IMR-90 (cell line): ENCODE data around the gene ATG2A. TPM values are rescaled to one million over a fixed set of nuclear protein-coding genes. Genes with fewer than 3 reads are reported as not detected.
A peak's percentile ranks its signal among the peaks of the same experiment; 100 is the strongest.

Experiments
- ATAC-seq: fragments of 200-7000 bp; cut with Tn5 transposase; 2 replicates; pipeline ENCODE4 v1.9.1; 2020; ENCODE audit warnings: low read depth, mild to moderate bottlenecking, moderate library complexity
- BruUV-seq: library from RNA; stranded (reverse); fragments of 400-500 nt; replicated peaks from 2 replicates; lab custom pipeline; 2021; lab: Mats Ljungman, UMichigan
- CTCF ChIA-PET: fragments of 300-600 bp; formaldehyde crosslinking; extraction: SDS; loops from one replicate; lab custom pipeline; 2021; ENCODE audit warnings: antibody characterized with exemption; lab: Yijun Ruan, JAX
- POLR2A ChIA-PET: fragments of 300-600 bp; sonication (Branson Sonifier 250); formaldehyde crosslinking; loops from one replicate; lab custom pipeline; 2022; ENCODE audit warnings: antibody characterized with exemption; ENCODE audit not compliant: unreplicated experiment; lab: Charles Lee
- DNase-seq: peaks from one replicate; pipeline ENCODE4 v3.0.0; 2013
- H2AFZ ChIP-seq: replicated peaks from 2 replicates; pipeline ENCODE3; 2013; ENCODE audit warnings: low read length, mild to moderate bottlenecking; ENCODE audit not compliant: poor library complexity
- H2AK5ac ChIP-seq: 2 replicates; pipeline ENCODE4 v1.6.1; 2013; ENCODE audit warnings: low read depth, low read length, inconsistent platforms
- H2AK9ac ChIP-seq: replicated peaks from 2 replicates; pipeline ENCODE3; 2013; ENCODE audit warnings: mild to moderate bottlenecking, low read depth, low read length, moderate library complexity; ENCODE audit not compliant: poor library complexity
- H2BK120ac ChIP-seq: 2 replicates; pipeline ENCODE4 v1.6.1; 2013; ENCODE audit warnings: low read depth, low read length, inconsistent platforms
- H2BK15ac ChIP-seq: 3 replicates; pipeline ENCODE4 v1.6.1; 2013; ENCODE audit warnings: low read depth, low read length, inconsistent platforms
- H2BK20ac ChIP-seq: 2 replicates; pipeline ENCODE4 v1.6.1; 2013; ENCODE audit warnings: low read depth, mild to moderate bottlenecking, inconsistent platforms, low read length, moderate library complexity
- H2BK5ac ChIP-seq: 2 replicates; pipeline ENCODE4 v1.6.1; 2013; ENCODE audit warnings: mild to moderate bottlenecking, low read depth, low read length, inconsistent platforms; ENCODE audit not compliant: poor library complexity, severe bottlenecking
- H3K14ac ChIP-seq: replicated peaks from 2 replicates; pipeline ENCODE4 v1.6.1; 2013; ENCODE audit warnings: low read depth, low read length, inconsistent platforms
- H3K18ac ChIP-seq: 2 replicates; pipeline ENCODE4 v1.6.1; 2013; ENCODE audit warnings: low read depth, low read length, control low read depth
- H3K23ac ChIP-seq: 2 replicates; pipeline ENCODE4 v1.6.1; 2013; ENCODE audit warnings: low read depth, low read length, inconsistent platforms
- H3K27ac ChIP-seq: 2 replicates; pipeline ENCODE4 v1.5.1; 2013; ENCODE audit warnings: mild to moderate bottlenecking, control low read depth, low read length; ENCODE audit not compliant: insufficient read depth
- H3K27me3 ChIP-seq: 2 replicates; pipeline ENCODE4 v1.6.1; 2013; ENCODE audit warnings: low read length; ENCODE audit not compliant: control insufficient read depth, insufficient read depth
- H3K36me3 ChIP-seq: 2 replicates; pipeline ENCODE4 v1.6.1; 2013; ENCODE audit warnings: low read length, mixed read lengths; ENCODE audit not compliant: control insufficient read depth, insufficient read depth
- H3K4ac ChIP-seq: 2 replicates; pipeline ENCODE4 v1.6.1; 2013; ENCODE audit warnings: low read depth, low read length, inconsistent platforms
- H3K4me1 ChIP-seq: 2 replicates; pipeline ENCODE4 v1.6.1; 2013; ENCODE audit warnings: low read length, mixed read lengths; ENCODE audit not compliant: control insufficient read depth, insufficient read depth
- H3K4me2 ChIP-seq: 2 replicates; pipeline ENCODE4 v1.6.1; 2013; ENCODE audit warnings: low read depth, mild to moderate bottlenecking, control low read depth, low read length, moderate library complexity
- H3K4me3 ChIP-seq: 2 replicates; pipeline ENCODE4 v1.5.1; 2013; ENCODE audit warnings: low read depth, mild to moderate bottlenecking, control low read depth, low read length, moderate library complexity; ENCODE audit not compliant: insufficient read depth
- H3K56ac ChIP-seq: 2 replicates; pipeline ENCODE4 v1.6.1; 2013; ENCODE audit warnings: low read length, inconsistent platforms; ENCODE audit not compliant: insufficient read depth; ENCODE audit errors: extremely low read depth
- H3K79me1 ChIP-seq, 2 experiments: 2 replicates each; pipeline ENCODE4 v1.6.1; 2013; ENCODE audit warnings: low read length in 2 of 2, inconsistent platforms in 1 of 2, low read depth in 1 of 2
- H3K9ac ChIP-seq: 2 replicates; pipeline ENCODE4 v1.6.1; 2013; ENCODE audit warnings: low read depth, low read length, control low read depth
- H3K9me1 ChIP-seq: 2 replicates; pipeline ENCODE4 v1.6.1; 2013; ENCODE audit warnings: low read length, inconsistent platforms; ENCODE audit not compliant: insufficient read depth
- H3K9me3 ChIP-seq: 2 replicates; pipeline ENCODE4 v1.6.1; 2013; ENCODE audit warnings: low read length; ENCODE audit not compliant: control insufficient read depth, insufficient read depth
- H4K20me1 ChIP-seq: 2 replicates; pipeline ENCODE4 v1.6.1; 2013; ENCODE audit warnings: low read length, inconsistent platforms; ENCODE audit not compliant: insufficient read depth
- H4K5ac ChIP-seq: 2 replicates; pipeline ENCODE4 v1.6.1; 2013; ENCODE audit warnings: mild to moderate bottlenecking, low read depth, low read length, control low read depth
- H4K8ac ChIP-seq, 2 experiments: 2 replicates each; pipeline ENCODE4 v1.6.1; 2013; ENCODE audit warnings: low read depth in 2 of 2, low read length in 2 of 2, control low read depth in 1 of 2, inconsistent platforms in 1 of 2
- H4K91ac ChIP-seq: 2 replicates; pipeline ENCODE4 v1.6.1; 2013; ENCODE audit warnings: low read depth, low read length, inconsistent platforms; ENCODE audit not compliant: insufficient read depth
- FOS ChIP-seq: fragments of 150-350 bp; IDR thresholded peaks from 2 replicates; pipeline ENCODE4 v1.6.1; 2016; ENCODE audit warnings: low read depth, low read length
- MAZ ChIP-seq: IDR thresholded peaks from 2 replicates; pipeline ENCODE4 v1.6.1; 2012; ENCODE audit warnings: low read depth, mild to moderate bottlenecking, low read length, improper control_type of control experiment, moderate library complexity, borderline replicate concordance
- MXI1 ChIP-seq: IDR thresholded peaks from 2 replicates; pipeline ENCODE4 v1.6.1; 2012; ENCODE audit warnings: low read depth, mild to moderate bottlenecking, low read length, moderate library complexity, borderline replicate concordance
- NFE2L2 ChIP-seq: fragments of 150-350 bp; IDR thresholded peaks from 2 replicates; pipeline ENCODE4 v1.6.1; 2016; ENCODE audit warnings: low read depth, mild to moderate bottlenecking, low read length
- POLR2A ChIP-seq: IDR thresholded peaks from 2 replicates; pipeline ENCODE4 v1.6.1; 2012; ENCODE audit warnings: mild to moderate bottlenecking, low read depth, low read length
- RCOR1 ChIP-seq: IDR thresholded peaks from 2 replicates; pipeline ENCODE4 v1.6.1; 2012; ENCODE audit warnings: mild to moderate bottlenecking, low read length, improper control_type of control experiment; ENCODE audit not compliant: insufficient replicate concordance
- WGBS, 2 experiments: methylation state at CpG; one replicate each; pipeline versions ENCODE4 v1.1.5 to v1.1.7; 2013; ENCODE audit warnings: missing lambda C conversion rate in 2 of 2; ENCODE audit not compliant: insufficient read length in 1 of 2; ENCODE audit errors: extremely low coverage in 2 of 2; 5-methylcytosine and 5-hydroxymethylcytosine counted together
- dilution Hi-C: fragments of 300-500 bp; cut with HindIII; formaldehyde crosslinking; loops from one replicate; pipeline ENCODE4 v1.14.3; 2018; ENCODE audit warnings: low sequenced_read_pairs; ENCODE audit not compliant: unreplicated experiment
- in situ Hi-C: fragments of 300-500 bp; cut with MboI; formaldehyde crosslinking; loops from 3 replicates; pipeline ENCODE4 v1.14.3; 2019; ENCODE audit warnings: low sequenced_read_pairs, inconsistent platforms, mixed read lengths
- intact Hi-C: fragments of 100-400 bp; cut with micrococcal nuclease; formaldehyde crosslinking; loops from 2 replicates; pipeline ENCODE4 v1.10.0; 2022
- polyA plus RNA-seq, 3 experiments: library from polyadenylated mRNA; depleted of rRNA; stranded (reverse); fragments of >200 nt; gene quantifications; 2 replicates each; pipeline ENCODE4 v1.2.3, GENCODE V29; 2012; ENCODE audit warnings: low replicate concordance in 1 of 3
- total RNA-seq: library from RNA; depleted of rRNA; stranded (reverse); fragments of >200 nt; gene quantifications from 2 replicates; pipeline ENCODE4 v1.2.3, GENCODE V29; 2012
- TF ChIP-seq, protein P1 (sequence below): fragments of 150-350 bp; IDR thresholded peaks from 2 replicates; pipeline ENCODE4 v1.6.1; 2016; ENCODE audit warnings: low read depth, mild to moderate bottlenecking, low read length, moderate library complexity, borderline replicate concordance
- TF ChIP-seq, protein P2 (sequence below): fragments of 150-350 bp; IDR thresholded peaks from 2 replicates; pipeline ENCODE4 v1.6.1; 2017; ENCODE audit warnings: mild to moderate bottlenecking, antibody characterized with exemption, low read length, low read depth
- TF ChIP-seq, protein P3 (sequence below): conservative IDR thresholded peaks from 2 replicates; pipeline ENCODE4 v1.5.1; 2012; ENCODE audit warnings: mild to moderate bottlenecking, low read depth, low read length, improper control_type of control experiment

Gene ATG2A
- total and polyA plus RNA-seq, 2 of the 4 experiments (the other 2 are of a cell fraction): 3.2 to 10.5 TPM

DNA sequence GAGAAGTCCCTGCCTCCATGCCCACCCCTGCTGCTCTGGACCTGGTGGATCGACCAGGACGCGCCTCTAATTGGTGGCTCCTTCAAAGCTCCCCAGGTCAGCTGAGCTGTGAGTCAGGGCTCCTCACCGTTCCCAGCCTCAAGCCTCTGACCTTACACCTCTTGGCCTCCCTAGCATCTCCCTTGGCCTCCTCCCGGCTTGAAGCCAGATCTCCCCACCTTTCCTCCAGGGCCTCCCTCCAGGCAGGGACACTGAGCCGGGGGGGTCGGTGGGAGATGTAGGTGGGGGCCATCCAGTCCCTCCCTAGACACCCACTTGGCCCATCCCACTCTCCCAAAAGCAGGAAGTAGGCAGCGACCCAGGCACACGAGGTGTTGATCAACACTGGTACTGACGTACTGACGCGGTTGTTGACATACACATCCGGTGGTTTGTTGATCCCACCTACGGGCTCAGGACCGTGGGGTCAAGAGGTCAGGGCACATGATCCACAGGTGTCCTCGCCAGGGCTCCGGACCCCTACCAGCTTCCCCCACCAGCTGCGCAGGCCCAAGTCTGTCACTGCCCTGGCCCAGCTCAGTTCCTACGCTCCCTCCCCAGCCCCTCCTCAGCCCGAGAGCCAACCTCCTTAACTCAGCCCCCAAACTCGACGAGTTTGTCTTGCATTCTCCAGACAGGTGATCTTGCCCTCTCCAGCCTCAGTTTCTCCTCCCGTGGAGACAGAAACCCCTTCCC, 802 bp downstream of the ATG2A start:
- peaks cover 20% of the 10 kb centered on the region for H3K36me3 ChIP-seq
- peak; percentile 33 for DNase-seq
- POLR2A ChIA-PET: no interaction called here

More for the DNA sequence above, 802 bp downstream of the ATG2A start:
- CTCF ChIA-PET: no interaction called here
- no peak overlapping the region for H3K18ac ChIP-seq
- H3K4me3 ChIP-seq: peak overlapping the region; percentile 78
- H2AK5ac ChIP-seq: peak overlapping the region; percentile 52
- 2% methylated on average over 11 of the region's 23 CpGs; no CpG with 5 or more reads in 1 of the 2 experiments for WGBS, 2 experiments
- no peak overlapping the region for H2BK20ac ChIP-seq
- peak overlapping the region; percentile 92 for H3K14ac ChIP-seq
- H3K9me3 ChIP-seq: no peaks in the 10 kb centered on the region
- in situ Hi-C loops: no loop called here
- peak overlapping the region; percentile 89 for H3K4ac ChIP-seq
- no TSS peak for BruUV-seq
- 0 out of 2 replicates have a peak overlapping the region, but pooled peaks have one; percentile 10 for H4K5ac ChIP-seq
- peak overlapping the region; percentile 82 for H3K9ac ChIP-seq
- peak overlapping the region; percentile 84 for H3K23ac ChIP-seq
- no peaks in the 10 kb centered on the region for H3K9me1 ChIP-seq
- H4K20me1 ChIP-seq: no peaks in the 10 kb centered on the region; the same call in 1 of the 2 replicates
- peaks cover 7% of the 10 kb centered on the region for H3K4me1 ChIP-seq
- peak overlapping the region; percentile 51 for H2BK5ac ChIP-seq
- TF ChIP-seq, protein P1, sequence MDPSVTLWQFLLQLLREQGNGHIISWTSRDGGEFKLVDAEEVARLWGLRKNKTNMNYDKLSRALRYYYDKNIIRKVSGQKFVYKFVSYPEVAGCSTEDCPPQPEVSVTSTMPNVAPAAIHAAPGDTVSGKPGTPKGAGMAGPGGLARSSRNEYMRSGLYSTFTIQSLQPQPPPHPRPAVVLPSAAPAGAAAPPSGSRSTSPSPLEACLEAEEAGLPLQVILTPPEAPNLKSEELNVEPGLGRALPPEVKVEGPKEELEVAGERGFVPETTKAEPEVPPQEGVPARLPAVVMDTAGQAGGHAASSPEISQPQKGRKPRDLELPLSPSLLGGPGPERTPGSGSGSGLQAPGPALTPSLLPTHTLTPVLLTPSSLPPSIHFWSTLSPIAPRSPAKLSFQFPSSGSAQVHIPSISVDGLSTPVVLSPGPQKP: no peak
- peak; percentile 38; the same call in 1 of the 2 replicates for TF ChIP-seq MAZ
- TF ChIP-seq RCOR1: no peak
- TF ChIP-seq, protein P2, sequence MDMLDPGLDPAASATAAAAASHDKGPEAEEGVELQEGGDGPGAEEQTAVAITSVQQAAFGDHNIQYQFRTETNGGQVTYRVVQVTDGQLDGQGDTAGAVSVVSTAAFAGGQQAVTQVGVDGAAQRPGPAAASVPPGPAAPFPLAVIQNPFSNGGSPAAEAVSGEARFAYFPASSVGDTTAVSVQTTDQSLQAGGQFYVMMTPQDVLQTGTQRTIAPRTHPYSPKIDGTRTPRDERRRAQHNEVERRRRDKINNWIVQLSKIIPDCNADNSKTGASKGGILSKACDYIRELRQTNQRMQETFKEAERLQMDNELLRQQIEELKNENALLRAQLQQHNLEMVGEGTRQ: peak; percentile 44; the same call in 1 of the 2 replicates
- TF ChIP-seq, protein P3, sequence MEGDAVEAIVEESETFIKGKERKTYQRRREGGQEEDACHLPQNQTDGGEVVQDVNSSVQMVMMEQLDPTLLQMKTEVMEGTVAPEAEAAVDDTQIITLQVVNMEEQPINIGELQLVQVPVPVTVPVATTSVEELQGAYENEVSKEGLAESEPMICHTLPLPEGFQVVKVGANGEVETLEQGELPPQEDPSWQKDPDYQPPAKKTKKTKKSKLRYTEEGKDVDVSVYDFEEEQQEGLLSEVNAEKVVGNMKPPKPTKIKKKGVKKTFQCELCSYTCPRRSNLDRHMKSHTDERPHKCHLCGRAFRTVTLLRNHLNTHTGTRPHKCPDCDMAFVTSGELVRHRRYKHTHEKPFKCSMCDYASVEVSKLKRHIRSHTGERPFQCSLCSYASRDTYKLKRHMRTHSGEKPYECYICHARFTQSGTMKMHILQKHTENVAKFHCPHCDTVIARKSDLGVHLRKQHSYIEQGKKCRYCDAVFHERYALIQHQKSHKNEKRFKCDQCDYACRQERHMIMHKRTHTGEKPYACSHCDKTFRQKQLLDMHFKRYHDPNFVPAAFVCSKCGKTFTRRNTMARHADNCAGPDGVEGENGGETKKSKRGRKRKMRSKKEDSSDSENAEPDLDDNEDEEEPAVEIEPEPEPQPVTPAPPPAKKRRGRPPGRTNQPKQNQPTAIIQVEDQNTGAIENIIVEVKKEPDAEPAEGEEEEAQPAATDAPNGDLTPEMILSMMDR: no peak
- no peak for TF ChIP-seq FOS
- TF ChIP-seq POLR2A: no peak
- no peak for TF ChIP-seq MXI1
- no peak for TF ChIP-seq NFE2L2
- peak; percentile 2; the same call in 1 of the 2 replicates for ATAC-seq
- intact Hi-C loops: loop anchor here (2.0 to 5.0 kb wide), 2 partner anchors 61 to 181 kb away; partner anchors contain the start of gene VPS51
- peak overlapping the region; percentile 69 for H3K27ac ChIP-seq
- H2AK9ac ChIP-seq: peak overlapping the region; percentile 97
- dilution Hi-C loops: no loop called here
- peak overlapping the region; percentile 80 for H3K4me2 ChIP-seq
- H2BK15ac ChIP-seq: no peak overlapping the region
- peaks cover 7 to 26% of the 10 kb centered on the region in 2 experiments for H3K79me1 ChIP-seq
- peak overlapping the region; percentile 1; the same call in 1 of the 2 replicates for H4K91ac ChIP-seq
- peak overlapping the region; percentile 10; the same call in 1 of the 2 replicates for H2BK120ac ChIP-seq
- peak overlapping the region; percentile 28 to 93; a peak in 1 of 4 replicates for H4K8ac ChIP-seq
- H3K56ac ChIP-seq: peak overlapping the region; percentile 70; the same call in 1 of the 2 replicates
- H3K27me3 ChIP-seq: no peaks in the 10 kb centered on the region
- peak overlapping the region; percentile 91 for H2AFZ ChIP-seq
